GM18861 (cell line): ENCODE results near the gene MCM5.
"Not testable (repeated sequence)": the region's sequence is repeated elsewhere in the genome, so short reads cannot be mapped to it uniquely, and the experiment has no call there.

Experiments used
- ATAC-seq: cut with Tn5 transposase; IDR thresholded peaks from one replicate; pipeline ENCODE4 v1.9.1; 2021; ENCODE audit not compliant: unreplicated experiment

Gene MCM5

DNA sequence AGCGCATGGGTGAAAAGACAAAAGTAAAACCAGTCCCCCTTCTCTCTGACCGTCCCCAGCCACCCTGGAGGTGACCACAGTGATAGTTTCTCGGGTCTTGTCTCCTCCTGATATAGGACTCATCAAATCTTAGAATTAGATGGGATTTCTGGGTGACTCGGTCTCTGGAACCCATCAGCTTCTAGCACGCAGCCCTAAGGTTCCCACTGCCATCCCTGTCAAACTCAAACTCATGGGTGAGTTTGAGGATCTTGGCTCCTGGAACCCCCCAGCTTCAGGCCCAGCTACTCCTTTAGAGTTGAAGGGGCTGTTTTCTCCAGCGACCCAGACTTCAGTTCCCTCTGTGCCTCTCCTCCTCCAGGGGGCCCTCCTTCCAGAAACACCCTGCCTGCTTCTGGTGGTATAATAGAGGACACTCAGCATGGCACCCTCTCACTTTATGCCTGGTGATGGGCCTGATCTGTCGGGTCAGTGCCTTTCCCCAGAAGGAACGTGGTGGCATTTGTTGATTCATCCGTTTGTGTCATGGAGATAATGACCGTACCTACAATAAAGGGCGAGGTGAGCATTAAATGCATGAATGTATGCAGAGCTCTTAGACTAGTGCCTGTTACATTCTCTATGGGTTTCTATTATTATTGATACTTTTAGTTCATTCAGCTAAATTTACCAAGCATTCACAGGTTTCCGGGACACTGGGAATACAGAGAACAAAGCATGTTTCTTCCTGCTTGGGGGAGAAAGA is 31.7 kb downstream of the MCM5 start:
- no peak for ATAC-seq

DNA sequence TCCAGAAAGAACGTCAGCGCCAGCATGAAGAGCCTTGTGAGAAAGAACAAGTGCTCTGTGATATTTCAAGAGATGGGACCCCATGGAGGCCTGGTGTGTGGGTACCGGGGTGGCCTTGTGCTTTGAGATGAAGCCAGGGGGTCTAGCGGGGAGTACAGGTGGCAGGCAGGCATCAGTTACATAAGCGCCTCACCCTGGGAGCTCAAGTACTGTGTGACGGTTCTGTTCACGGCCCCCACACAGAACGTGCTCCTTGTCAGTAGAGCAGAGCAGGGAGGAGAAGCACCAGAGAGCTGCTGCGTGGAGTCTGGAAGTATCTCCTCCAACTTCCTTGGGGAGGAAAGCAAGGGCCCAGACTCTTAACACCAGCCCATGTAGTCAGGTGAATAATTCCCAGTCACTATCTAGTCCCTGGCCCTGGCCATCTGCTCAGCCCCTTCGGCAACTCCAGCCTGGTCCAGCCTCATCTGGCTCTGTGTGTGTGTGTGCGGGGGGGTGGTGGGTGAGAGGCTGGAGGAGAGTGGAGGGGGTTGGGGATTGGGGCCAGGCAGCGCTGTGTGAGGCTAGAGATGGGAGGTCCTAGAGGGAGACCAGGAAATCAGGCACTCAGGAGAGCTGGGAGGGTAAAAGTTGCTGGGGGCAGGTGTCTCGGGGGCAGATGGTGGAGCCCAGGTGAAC is 32.4 kb downstream of the MCM5 start:
- ATAC-seq, result no peak

DNA sequence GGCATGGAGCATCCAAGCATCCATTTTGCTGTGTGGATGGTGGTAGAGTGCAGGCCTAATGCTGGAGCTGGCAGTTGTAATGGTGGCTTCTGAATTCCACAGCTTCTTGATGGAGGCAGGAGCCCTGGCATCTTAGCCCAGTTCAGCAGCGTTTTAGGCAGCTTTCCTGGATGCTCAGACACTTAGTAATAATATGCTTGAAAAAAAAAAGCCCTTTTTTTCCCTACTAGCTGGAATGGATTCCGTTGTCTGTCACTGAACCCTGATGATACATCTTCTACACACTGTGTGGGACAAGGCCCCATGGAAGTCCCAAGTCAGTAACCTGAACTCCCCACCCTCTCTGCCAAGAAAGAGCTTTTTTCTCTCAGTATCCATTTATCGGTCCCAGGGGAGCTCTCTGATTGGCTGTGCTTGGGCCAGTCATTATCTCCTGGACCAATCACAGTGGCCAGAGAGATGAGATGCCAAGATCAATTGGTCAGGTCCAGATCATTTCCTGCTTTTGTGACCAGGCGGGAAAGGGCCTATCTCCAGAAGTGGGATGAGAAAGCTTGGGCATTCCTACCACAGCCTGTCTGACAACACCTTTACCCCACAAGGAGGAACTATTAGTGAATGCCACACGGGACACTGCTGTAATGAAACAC is 34.2 kb downstream of the MCM5 start:
- no peak for ATAC-seq

DNA sequence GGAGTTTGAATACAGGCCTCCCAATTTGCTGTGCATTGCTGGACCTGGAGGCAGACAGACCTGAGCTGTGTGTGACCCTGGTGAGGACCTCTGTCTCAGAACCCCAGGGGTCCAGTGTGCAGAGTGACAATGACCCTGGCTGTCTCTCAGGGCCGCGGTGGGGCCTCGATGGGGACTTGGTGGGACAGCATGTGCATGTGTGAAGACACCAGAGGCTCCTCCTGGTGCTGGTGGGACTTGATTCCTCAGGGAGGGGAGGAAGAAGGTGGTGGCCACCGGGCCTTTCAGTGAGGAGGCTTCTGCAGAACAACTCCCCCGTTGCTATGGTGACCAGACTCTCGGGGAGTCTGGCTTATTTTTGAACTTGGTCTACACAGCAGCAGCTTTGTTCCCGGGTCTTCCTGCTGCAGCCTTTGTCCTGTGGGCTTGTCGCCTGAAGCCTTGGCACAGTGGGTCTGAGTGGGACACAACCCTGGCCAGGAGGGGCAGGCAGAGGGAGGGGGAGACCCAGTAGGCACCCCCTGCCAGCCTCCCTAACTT is 35.3 kb downstream of the MCM5 start:
- ATAC-seq, result no peak

DNA sequence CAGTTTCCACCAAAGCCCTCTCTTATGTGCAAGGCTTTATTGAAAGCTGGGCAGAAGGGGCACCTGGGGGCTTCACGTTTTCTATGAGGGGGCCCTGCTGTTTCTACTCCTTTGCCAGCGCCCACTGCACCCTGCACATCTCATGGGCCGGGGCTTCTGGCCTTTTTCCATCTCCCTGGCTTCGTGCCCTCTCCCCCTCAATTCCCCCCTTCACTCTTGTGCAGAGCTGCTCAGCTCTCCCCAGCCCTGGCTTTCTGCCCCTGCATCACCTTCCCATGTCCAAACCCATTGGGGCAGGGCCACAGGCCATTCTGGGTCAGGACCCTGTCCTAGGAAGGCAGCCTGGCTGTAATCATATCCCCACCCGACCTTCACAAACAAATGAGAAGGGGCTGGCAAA is 36.5 kb downstream of the MCM5 start:
- no peak for ATAC-seq

DNA sequence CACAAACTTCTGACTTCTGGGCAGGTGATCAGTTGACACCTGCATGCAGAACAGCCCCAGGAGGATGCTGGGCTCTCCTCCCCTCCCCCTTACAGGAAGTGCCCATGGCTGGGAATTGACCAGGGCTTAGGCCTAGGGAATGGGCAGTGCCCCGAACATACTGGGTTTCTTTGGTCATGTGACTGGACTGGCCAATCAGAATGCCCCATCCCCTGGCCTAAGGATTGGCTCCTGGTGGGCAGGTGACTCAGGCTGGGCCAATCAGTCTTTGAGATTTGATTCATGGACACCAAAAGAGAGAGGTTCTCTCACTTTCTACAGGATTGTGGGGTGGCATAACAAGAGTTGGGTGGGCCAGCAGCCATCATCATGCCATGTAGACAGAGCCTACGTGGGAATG is 37.1 kb downstream of the MCM5 start:
- ATAC-seq, result no peak

DNA sequence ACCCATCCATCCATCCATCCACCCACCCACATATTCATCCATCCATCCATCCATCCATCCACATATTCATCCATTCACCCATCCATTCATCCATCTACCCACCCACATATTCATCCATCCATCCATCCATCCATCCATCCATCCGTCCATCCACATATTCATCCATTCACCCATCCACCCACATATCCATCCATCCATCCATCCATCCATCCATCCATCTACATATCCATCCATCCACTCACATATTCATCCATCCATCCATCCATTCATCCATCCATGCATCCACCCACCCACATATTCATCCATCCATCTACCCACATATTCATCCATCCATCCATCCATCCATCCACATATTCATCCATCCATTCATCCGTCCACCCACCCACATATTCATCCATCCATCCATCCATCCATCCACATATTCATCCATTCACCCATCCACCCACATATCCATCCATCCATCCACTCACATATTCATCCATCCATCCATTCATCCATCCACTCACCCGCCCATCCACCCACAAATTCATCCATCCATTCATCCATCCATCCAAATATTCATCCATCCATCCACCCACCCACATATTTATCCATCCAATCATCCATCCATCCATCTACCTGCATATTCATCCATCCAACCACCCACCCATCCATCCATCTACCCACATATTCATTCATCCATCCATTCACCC is 38.9 kb downstream of the MCM5 start:
- not testable (repeated sequence) for ATAC-seq

DNA sequence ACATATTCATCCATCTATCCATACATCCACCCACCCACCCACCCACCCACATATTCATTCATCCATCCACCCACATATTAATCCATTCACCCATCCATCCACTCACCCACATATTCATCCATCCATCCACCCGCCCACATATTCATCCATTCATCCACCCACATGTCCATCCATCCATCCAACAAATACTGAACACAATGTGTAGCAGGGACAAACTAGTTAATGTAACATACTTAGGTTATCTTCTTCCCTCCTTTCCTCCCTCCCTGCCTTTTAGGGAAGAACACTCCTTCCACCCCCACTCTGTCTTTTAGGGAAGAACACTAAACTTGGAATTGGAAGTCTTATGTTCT is 39.4 kb downstream of the MCM5 start:
- no peak for ATAC-seq

DNA sequence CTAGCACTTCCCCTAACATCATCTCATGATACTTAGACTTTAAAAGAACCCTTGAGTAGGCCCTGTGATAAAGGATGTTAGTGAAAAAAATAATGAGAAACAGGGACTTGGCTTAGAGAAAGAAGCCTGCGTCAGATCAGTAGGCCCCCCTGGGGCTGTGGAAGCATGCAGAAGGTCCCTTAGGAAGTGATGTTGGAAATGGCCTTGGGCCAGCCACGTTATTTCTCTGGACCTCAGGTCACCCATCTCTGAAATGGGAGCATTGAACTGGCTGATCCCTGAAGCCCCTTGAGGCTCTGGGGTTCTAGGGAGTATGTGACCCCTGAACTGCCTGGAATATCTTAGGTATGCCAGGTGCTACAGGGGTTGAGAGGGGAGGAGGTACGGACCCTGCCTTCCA is 40.2 kb downstream of the MCM5 start:
- no peak for ATAC-seq

DNA sequence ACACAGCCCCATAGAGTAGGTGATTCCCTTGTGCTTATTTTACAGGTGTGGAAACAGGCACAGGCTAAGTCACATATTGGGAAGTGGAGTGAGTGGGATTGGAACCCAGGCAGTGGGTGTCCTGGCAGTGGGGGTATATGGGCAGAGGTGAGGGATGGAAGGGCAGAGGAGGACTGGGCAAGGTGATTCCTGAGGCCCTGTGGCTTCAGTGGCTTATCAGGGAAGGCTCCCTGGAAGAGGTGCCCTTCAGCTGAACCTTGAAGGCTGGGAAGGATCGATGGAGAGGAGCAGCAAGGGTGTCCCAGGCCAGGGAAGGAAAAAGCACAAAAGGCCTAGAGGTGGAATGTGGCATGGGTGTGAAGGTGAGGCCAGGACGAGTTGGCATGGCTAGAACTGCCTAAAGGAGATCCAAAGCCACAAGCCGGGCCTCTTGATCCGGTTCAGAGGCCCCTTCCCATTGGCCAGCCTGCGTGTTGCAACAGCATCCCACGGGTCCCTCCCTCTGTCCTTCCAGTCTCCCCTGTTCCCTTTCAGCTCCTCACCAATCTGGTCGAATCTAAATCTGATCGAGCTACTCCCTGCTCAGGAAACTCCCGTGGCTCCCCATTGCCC is 41.7 kb downstream of the MCM5 start:
- no peak for ATAC-seq

DNA sequence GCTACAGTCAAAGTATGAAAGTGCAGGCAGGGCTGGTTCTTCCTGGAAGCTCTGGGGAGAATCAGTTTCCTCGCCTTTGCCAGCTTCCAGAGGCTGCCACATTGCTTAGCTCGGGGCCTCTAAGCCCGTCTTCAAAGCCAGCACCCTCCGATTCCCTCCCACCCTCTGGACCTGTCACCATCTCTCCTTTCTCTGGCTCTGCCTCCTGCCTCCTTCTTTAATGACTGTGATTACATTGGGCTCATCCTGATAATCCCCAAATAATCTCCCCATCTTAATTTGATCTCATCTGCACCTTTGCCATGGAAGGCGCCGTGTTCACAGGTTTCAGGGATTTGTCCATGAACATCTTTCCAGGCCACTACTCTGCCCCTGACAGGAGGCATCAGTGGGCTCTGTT is 42.5 kb downstream of the MCM5 start:
- ATAC-seq, result no peak

DNA sequence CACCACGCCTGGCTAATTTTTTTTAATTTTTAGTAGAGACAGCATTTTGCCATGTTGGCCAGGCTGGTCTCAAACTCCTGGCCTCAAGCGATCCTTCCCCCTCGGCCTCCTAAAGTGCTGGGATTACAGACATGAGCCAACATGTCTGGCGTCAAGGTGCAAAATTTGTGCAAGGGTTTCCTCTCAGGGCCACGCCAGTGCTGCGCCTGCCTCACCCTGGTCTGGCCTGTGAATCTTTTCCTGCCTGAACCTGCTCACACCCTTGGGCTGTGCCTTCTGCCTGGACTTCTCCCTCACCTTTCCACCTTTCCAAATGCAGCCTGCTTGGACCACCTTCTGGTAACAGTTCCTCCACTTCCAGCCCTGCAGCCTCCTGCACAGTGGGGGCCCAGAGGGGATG is 43.4 kb downstream of the MCM5 start:
- ATAC-seq, result no peak

DNA sequence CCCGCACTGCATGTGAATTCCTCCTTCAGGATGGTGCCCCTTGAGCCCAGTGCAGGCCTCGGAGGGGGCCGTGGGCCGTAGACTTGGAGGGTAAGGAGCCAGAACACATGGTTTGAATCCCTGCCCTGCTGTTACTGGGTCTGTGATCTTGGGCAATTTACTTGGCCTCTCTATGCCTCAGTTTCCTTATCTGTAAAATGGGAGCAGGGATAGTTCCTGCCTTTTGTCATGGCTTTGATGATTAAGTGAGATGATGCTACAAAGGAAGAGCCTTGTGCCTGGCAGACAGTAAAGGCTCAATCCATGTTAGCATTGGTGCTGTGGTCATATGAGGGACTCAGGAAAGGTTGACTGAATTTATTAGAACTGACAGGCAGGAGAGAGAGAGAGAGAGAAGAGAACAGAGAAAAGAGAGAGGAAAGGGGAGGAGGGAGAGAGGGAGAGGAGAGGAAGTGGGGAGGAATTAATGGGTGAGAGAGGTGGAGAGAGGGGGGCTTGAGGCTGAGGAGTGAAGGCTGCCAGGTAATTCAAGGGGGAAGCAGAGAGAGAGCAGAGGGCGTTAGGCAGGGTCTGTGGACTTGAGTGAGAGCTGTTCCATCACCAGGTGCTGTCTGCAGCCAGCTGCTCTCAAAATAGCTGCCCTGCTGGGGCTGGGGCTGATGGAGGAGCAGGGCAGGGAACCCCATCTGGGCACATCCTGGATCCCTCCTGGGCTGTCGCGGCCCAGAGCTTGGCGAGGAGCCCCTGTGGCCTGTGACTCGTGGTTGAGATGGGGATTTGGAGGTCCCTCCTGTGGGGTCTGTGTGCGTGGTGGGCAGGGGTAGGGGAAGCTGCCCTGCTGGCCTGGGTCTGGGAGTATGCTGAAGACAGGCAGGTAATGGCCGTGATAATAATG is 44.1 kb downstream of the MCM5 start:
- no peak for ATAC-seq

DNA sequence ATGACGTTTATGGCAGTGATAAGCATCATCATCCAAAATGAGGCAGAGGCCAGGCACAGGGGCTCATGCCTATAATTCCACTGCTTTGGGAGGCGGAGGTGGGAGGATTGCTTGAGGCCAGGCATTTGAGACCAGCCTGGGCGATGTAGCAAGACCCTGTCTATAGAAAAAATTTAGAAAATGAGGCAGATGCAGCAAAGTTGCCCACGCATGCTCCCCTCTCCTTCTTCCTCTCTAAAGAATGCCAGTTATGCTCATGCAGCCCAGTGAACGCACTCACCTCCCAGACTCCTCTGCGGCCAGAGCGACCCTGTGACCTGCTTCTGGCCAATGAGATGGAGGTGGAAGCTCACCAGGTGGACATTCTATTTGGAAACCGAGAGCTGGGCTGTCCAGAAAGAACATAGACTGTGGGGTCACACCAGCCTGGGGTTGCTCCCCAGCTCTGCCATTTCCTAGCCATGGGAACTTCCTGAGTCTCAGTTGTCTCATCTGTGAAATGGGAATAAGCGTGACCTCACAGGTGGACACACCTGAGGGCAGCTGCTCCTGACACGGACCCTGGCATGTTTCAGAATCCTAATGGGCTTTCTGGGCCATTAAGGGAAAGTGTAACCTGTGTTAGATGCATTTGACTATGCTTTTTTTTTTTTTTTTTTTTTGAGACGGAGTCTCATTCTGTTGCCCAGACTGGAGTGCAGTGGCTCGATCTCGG is 44.9 kb downstream of the MCM5 start:
- no peak for ATAC-seq

DNA sequence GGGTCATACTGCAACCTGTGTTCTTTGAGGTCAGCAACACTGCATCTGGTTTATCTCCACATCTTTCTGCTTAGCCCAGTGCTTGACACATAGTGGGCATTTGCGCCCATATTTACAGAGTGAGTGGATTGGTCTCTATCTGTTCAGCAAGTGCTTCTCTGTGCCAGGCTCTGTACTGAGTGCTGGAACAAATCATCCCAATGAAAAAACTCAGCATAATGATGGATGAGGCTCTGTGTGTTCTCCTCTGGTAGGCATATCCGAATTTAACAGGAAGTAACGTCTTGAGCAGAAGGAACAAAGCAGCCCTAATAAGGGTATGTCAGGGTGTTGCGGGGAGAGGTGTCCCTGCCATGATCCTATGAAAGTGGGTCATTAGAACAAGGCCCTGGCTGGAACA is 46.0 kb downstream of the MCM5 start:
- ATAC-seq, result no peak

DNA sequence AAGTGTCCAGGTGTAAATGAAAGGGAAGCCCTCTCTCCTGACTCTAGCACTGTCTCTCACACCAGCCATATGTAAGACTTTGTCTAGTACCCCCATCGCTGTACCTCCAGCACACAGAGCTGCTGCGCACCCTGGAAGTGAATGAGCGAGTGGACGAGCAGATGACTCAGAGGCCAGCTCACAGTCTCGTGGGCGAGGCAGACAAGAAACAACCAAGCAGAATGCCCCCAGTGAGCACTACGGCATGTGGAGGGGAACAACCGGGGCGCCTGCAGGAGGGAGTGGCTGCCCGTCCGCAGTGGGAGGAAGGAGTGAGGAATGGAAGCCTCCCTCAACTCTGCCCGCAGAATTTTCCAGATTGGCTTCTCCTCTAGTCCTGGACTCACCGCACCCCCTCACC is 46.4 kb downstream of the MCM5 start:
- ATAC-seq, result no peak

DNA sequence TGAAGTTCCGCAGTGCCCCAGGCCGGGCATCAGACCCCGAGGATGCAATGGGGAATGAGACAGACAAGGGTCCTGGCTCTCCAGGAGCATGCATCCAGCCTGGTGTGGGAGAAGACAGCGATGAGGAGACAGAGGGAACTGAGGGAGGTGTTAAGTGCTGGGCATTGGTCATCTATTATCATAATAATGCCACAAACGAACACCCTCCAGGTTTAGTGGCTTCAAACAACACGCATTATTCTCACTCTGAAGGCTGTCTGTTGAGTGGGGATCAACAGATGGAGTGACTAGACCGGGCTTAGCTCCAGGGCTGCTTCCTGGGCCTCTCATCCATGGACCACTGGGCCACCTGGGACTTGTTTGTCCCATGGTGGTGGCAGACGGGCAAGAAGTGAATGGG is 48.6 kb downstream of the MCM5 start:
- ATAC-seq, result no peak

DNA sequence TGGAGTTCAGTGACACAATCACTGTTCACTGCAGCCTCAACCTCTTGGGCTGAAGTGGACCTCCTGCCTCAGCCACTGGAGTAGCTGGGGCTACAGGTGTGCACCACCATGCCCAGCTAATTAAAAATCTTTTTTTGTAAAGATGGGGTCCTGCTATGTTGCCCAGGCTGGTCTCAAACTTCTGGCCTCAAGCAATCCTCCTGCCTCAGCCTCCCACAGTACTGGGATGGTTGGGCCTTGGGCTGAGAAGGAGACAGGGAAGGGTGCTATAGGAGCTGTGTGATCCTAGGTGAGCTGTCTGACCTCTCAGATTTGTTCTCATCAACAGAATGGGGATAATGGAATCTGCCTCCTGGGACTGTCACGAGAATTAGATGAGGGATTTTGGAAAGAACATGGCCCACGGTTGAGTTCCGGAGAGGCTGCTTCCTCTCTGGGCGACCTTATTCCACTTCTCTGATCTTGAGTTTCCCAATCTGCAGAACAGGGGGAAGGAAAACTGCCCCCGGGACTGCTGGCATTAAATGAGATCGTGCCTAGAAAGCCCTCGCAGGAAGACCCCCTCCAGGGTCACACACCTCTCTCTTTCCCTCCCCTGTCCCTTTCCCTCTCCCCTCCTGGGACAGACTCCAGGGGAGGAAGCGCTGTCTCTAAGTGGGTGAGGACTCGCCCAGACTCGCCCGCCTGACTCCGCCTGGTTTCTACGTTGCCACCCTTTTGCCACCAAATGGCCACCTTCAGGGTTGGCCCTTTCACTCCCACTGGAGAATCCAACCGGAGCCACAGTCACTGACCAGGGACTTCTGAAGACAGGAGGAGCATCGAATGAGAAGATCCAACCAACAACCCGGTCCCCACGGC is 50.1 kb downstream of the MCM5 start:
- no peak for ATAC-seq
